ENCODE data around the gene DIRAS1.
"Not testable (repeated sequence)": the region's sequence is repeated elsewhere in the genome, so short reads cannot be mapped to it uniquely, and the experiment has no call there.

The DIRAS1 gene

GRCh38 chr19:2679439-2679838 is 41.7 kb downstream of the DIRAS1 start:
- no peak for DNase-seq
- H3K27ac Mint-ChIP-seq: no peak overlapping the region
- peaks cover 0 to 2% of the 10 kb centered on the region in 2 donors for H3K4me1 Mint-ChIP-seq (ENCODE audit: low read depth in 2 of 2)
- no peak for ATAC-seq (replicated peaks)
- H3K36me3 Mint-ChIP-seq (ENCODE audit: insufficient read depth): peaks cover 16% of the 10 kb centered on the region
- no peaks in the 10 kb centered on the region for H3K9me3 Mint-ChIP-seq
- H3K4me3 Mint-ChIP-seq: no peak overlapping the region
- peaks cover 18 to 33% of the 10 kb centered on the region in 2 donors for H3K27me3 Mint-ChIP-seq

GRCh38 chr19:2678948-2679347 is 42.2 kb downstream of the DIRAS1 start:
- not testable (repeated sequence) for H3K9me3 Mint-ChIP-seq; H3K4me1 Mint-ChIP-seq (ENCODE audit: low read depth in 2 of 2); H3K27ac Mint-ChIP-seq; ATAC-seq (replicated peaks); H3K4me3 Mint-ChIP-seq; DNase-seq
- peaks cover 18 to 33% of the 10 kb centered on the region in 2 donors for H3K27me3 Mint-ChIP-seq
- peaks cover 16% of the 10 kb centered on the region for H3K36me3 Mint-ChIP-seq (ENCODE audit: insufficient read depth)

- peak; percentile 39 for ATAC-seq (replicated peaks)
- no peak overlapping the region for H3K27ac Mint-ChIP-seq
Measured at GRCh38 chr19:2678044-2678671, 43.0 kb downstream of the DIRAS1 start.

GRCh38 chr19:2676823-2677222 is 44.3 kb downstream of the DIRAS1 start:
- peak overlapping the region in 1 of 2 donors; percentile 72 for H3K27ac Mint-ChIP-seq

More at GRCh38 chr19:2678044-2678671, 43.0 kb downstream of the DIRAS1 start:
- peaks cover 0 to 2% of the 10 kb centered on the region in 2 donors for H3K4me1 Mint-ChIP-seq (ENCODE audit: low read depth in 2 of 2)
- H3K36me3 Mint-ChIP-seq (ENCODE audit: insufficient read depth): peaks cover 13% of the 10 kb centered on the region
- no peaks in the 10 kb centered on the region for H3K9me3 Mint-ChIP-seq
- DNase-seq: no peak
- no peak overlapping the region for H3K4me3 Mint-ChIP-seq
- peaks cover 18 to 33% of the 10 kb centered on the region in 2 donors for H3K27me3 Mint-ChIP-seq

GRCh38 chr19:2675892-2676291 is 45.3 kb downstream of the DIRAS1 start:
- Mint-ChIP-seq H3K9me3 (no peaks in the 10 kb centered on the region), H3K36me3 (ENCODE audit: insufficient read depth) (peaks cover 2% of the 10 kb centered on the region), H3K4me3 (no peak overlapping the region), H3K27me3 (peaks cover 18 to 33% of the 10 kb centered on the region in 2 donors), H3K27ac (no peak overlapping the region), H3K4me1 (ENCODE audit: low read depth in 2 of 2) (peaks cover 0 to 2% of the 10 kb centered on the region in 2 donors)
- no peak for DNase-seq
- no peak for ATAC-seq (replicated peaks)

More at GRCh38 chr19:2676823-2677222, 44.3 kb downstream of the DIRAS1 start:
- no peaks in the 10 kb centered on the region for H3K9me3 Mint-ChIP-seq
- no peak for ATAC-seq (replicated peaks)
- H3K4me1 Mint-ChIP-seq (ENCODE audit: low read depth in 2 of 2): peaks cover 0 to 2% of the 10 kb centered on the region in 2 donors
- peaks cover 8% of the 10 kb centered on the region for H3K36me3 Mint-ChIP-seq (ENCODE audit: insufficient read depth)
- H3K4me3 Mint-ChIP-seq: no peak overlapping the region
- H3K27me3 Mint-ChIP-seq: peaks cover 18 to 33% of the 10 kb centered on the region in 2 donors
- no peak for DNase-seq

- Mint-ChIP-seq H3K27ac (no peak overlapping the region), H3K27me3 (peaks cover 11 to 16% of the 10 kb centered on the region in 2 donors), H3K9me3 (no peaks in the 10 kb centered on the region), H3K4me1 (ENCODE audit: low read depth in 2 of 2) (no peaks in the 10 kb centered on the region), H3K36me3 (ENCODE audit: insufficient read depth) (no peaks in the 10 kb centered on the region), H3K4me3 (no peak overlapping the region)
- ATAC-seq (replicated peaks): no peak
- DNase-seq: no peak
Measured at GRCh38 chr19:2670217-2670616, 51.0 kb downstream of the DIRAS1 start.

GRCh38 chr19:2668175-2668763 is 52.9 kb downstream of the DIRAS1 start:
- H3K4me3 Mint-ChIP-seq: no peak overlapping the region

GRCh38 chr19:2667349-2667748 is 53.8 kb downstream of the DIRAS1 start:
- not testable (repeated sequence) for ATAC-seq (replicated peaks); H3K36me3 Mint-ChIP-seq (ENCODE audit: insufficient read depth); H3K4me3 Mint-ChIP-seq; H3K27ac Mint-ChIP-seq; H3K4me1 Mint-ChIP-seq (ENCODE audit: low read depth in 2 of 2); H3K9me3 Mint-ChIP-seq; DNase-seq
- peaks cover 19% of the 10 kb centered on the region in 2 donors for H3K27me3 Mint-ChIP-seq

More at GRCh38 chr19:2668175-2668763, 52.9 kb downstream of the DIRAS1 start:
- peak overlapping the region in 1 of 2 donors; percentile 20 for H3K27ac Mint-ChIP-seq
- DNase-seq: no peak
- H3K27me3 Mint-ChIP-seq: peaks cover 19% of the 10 kb centered on the region in 2 donors
- ATAC-seq (replicated peaks): no peak
- H3K4me1 Mint-ChIP-seq (ENCODE audit: low read depth in 2 of 2): no peaks in the 10 kb centered on the region
- H3K9me3 Mint-ChIP-seq: no peaks in the 10 kb centered on the region
- H3K36me3 Mint-ChIP-seq (ENCODE audit: insufficient read depth): no peaks in the 10 kb centered on the region

- Mint-ChIP-seq H3K9me3 (no peaks in the 10 kb centered on the region), H3K36me3 (ENCODE audit: insufficient read depth) (no peaks in the 10 kb centered on the region), H3K4me3 (no peak overlapping the region), H3K27ac (no peak overlapping the region), H3K4me1 (ENCODE audit: low read depth in 2 of 2) (no peaks in the 10 kb centered on the region), H3K27me3 (peaks cover 19% of the 10 kb centered on the region in 2 donors)
- DNase-seq (no peak), ATAC-seq (replicated peaks) (no peak)
Measured at GRCh38 chr19:2666344-2666994, 54.7 kb downstream of the DIRAS1 start.

- ATAC-seq (replicated peaks) (no peak), DNase-seq (no peak)
- Mint-ChIP-seq H3K9me3 (no peaks in the 10 kb centered on the region), H3K4me1 (ENCODE audit: low read depth in 2 of 2) (no peaks in the 10 kb centered on the region), H3K27me3 (peaks cover 19% of the 10 kb centered on the region in 2 donors), H3K27ac (no peak overlapping the region), H3K4me3 (no peak overlapping the region), H3K36me3 (ENCODE audit: insufficient read depth) (no peaks in the 10 kb centered on the region)
Measured at GRCh38 chr19:2665103-2665502, 56.1 kb downstream of the DIRAS1 start.

All from effector memory CD8-positive, alpha-beta T cell (primary cell).